ENCODE measurements around the gene ABCD4.

DNA sequence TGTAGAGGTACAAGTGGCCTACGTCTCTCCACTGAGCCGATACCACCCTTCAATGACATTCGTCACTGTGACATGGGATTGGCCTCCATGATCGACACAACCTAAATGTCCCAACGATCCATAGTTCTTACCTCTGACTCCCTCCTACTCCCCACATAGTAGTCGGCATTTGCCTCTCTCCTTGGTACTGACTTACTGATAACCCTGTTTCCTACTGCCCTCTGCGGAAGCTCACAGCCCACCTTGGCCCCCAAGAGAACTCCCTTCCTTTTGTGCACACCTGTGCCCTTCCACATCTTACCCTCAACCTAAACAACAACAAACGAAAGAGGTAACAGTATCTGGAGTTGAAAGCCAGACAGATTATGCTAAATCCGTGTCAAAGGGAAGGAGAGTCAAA lies 39.6 kb downstream of the ABCD4 start:
- TF ChIP-seq, protein P1, sequence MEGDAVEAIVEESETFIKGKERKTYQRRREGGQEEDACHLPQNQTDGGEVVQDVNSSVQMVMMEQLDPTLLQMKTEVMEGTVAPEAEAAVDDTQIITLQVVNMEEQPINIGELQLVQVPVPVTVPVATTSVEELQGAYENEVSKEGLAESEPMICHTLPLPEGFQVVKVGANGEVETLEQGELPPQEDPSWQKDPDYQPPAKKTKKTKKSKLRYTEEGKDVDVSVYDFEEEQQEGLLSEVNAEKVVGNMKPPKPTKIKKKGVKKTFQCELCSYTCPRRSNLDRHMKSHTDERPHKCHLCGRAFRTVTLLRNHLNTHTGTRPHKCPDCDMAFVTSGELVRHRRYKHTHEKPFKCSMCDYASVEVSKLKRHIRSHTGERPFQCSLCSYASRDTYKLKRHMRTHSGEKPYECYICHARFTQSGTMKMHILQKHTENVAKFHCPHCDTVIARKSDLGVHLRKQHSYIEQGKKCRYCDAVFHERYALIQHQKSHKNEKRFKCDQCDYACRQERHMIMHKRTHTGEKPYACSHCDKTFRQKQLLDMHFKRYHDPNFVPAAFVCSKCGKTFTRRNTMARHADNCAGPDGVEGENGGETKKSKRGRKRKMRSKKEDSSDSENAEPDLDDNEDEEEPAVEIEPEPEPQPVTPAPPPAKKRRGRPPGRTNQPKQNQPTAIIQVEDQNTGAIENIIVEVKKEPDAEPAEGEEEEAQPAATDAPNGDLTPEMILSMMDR (conservative IDR thresholded peaks at IDR 0.05; ENCODE audit: low read length) = no peak
- TF ChIP-seq EZH2phosphoT487 (IDR thresholded peaks at IDR 0.05; ENCODE audit: borderline replicate concordance, low read depth, low read length) = no peak

Data from OCI-LY7 (cell line).